DOHH2 (cell line): Measurements from ENCODE around the gene PIAS1.

ENCODE experiments used
- H3F3A ChIP-seq: fragments of 200-600 bp; sonication (generic), shearing (Covaris generic); 2 replicates; pipeline ENCODE4 v1.6.0; 2016; ENCODE audit warnings: antibody characterized with exemption, mild to moderate bottlenecking; ENCODE audit not compliant: control insufficient read depth, insufficient read depth
- H3K27ac ChIP-seq: fragments of 200-600 bp; sonication (generic); 2 replicates; pipeline ENCODE4 v1.5.1; 2014; ENCODE audit warnings: low read depth, mild to moderate bottlenecking, low read length, moderate library complexity
- H3K27me3 ChIP-seq: fragments of 200-600 bp; sonication (generic); 2 replicates; pipeline ENCODE4 v1.6.1; 2014; ENCODE audit warnings: mild to moderate bottlenecking, low read length, mixed read lengths; ENCODE audit not compliant: control insufficient read depth
- H3K36me3 ChIP-seq: fragments of 200-600 bp; sonication (generic); 2 replicates; pipeline ENCODE4 v1.6.1; 2014; ENCODE audit warnings: mild to moderate bottlenecking, low read length, moderate library complexity, mixed read lengths; ENCODE audit not compliant: control insufficient read depth
- H3K4me1 ChIP-seq: fragments of 200-600 bp; sonication (generic); 2 replicates; pipeline ENCODE4 v1.6.1; 2014; ENCODE audit warnings: mild to moderate bottlenecking, low read length, mixed read lengths; ENCODE audit not compliant: control insufficient read depth
- H3K4me2 ChIP-seq: fragments of 200-600 bp; sonication (generic); 2 replicates; pipeline ENCODE4 v1.6.0; 2014; ENCODE audit warnings: mild to moderate bottlenecking, low read length, moderate library complexity
- H3K4me3 ChIP-seq: fragments of 200-600 bp; sonication (generic); 2 replicates; pipeline ENCODE4 v1.5.1; 2014; ENCODE audit warnings: mild to moderate bottlenecking, low read length, mixed read lengths
- H3K79me2 ChIP-seq: fragments of 200-600 bp; sonication (generic); 2 replicates; pipeline ENCODE4 v1.6.1; 2014; ENCODE audit warnings: mild to moderate bottlenecking, low read length, mixed read lengths; ENCODE audit not compliant: control insufficient read depth
- H3K9me2 ChIP-seq: fragments of 200-600 bp; sonication (generic); replicated peaks from 2 replicates; pipeline ENCODE4 v1.6.1; 2014; ENCODE audit warnings: mild to moderate bottlenecking, low read length, mixed read lengths; ENCODE audit not compliant: control insufficient read depth
- H3K9me3 ChIP-seq: fragments of 200-600 bp; sonication (generic); 2 replicates; pipeline ENCODE4 v1.6.1; 2014; ENCODE audit warnings: antibody characterized with exemption, low read length, mixed read lengths; ENCODE audit not compliant: control insufficient read depth, insufficient read depth
- H4K20me1 ChIP-seq: fragments of 200-600 bp; sonication (generic); 2 replicates; pipeline ENCODE4 v1.6.0; 2014; ENCODE audit warnings: low read depth, mild to moderate bottlenecking, antibody characterized with exemption, low read length, moderate library complexity; ENCODE audit not compliant: control insufficient read depth, insufficient read depth
- EZH2phosphoT487 ChIP-seq: fragments of 200-600 bp; sonication (generic); IDR thresholded peaks from 2 replicates; pipeline ENCODE4 v1.6.1; 2017; ENCODE audit warnings: borderline replicate concordance, mild to moderate bottlenecking, antibody characterized with exemption, low read length, moderate library complexity, mixed read lengths
- TF ChIP-seq, protein P1 (sequence below): fragments of 200-600 bp; sonication (generic); IDR thresholded peaks from one replicate; pipeline ENCODE4 v1.5.1; 2014; ENCODE audit warnings: antibody characterized with exemption, mild to moderate bottlenecking, low read depth, low read length; ENCODE audit not compliant: poor library complexity, severe bottlenecking

Gene PIAS1

DNA sequence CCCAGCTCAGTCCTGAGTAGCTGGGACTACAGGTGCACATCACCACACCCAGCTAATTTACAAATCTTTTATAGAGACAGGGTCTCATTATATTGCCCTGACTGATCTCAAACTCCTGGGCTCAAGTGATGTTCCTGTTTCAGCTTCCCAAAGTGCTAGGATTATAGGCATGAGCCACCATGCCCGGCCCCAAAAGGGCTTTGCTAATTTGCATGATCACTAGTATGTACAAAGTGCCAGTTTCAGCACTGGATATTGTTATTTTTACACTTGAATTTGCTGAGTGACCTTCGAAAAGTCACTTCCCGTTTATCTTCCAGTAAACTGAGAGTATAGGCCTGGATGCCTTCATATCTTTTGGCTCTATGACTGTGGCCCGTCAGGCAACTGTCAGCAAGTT lies 163.2 kb downstream of the PIAS1 start:
- H4K20me1 ChIP-seq: peaks cover 8% of the 10 kb centered on the region; the same call in 1 of the 2 replicates
- H3K27me3 ChIP-seq: no peaks in the 10 kb centered on the region
- no peak overlapping the region for H3K4me2 ChIP-seq
- H3K4me3 ChIP-seq: no peak overlapping the region
- peaks cover 65% of the 10 kb centered on the region for H3K79me2 ChIP-seq
- H3K9me3 ChIP-seq: no peaks in the 10 kb centered on the region
- no peaks in the 10 kb centered on the region for H3F3A ChIP-seq
- no peaks in the 10 kb centered on the region for H3K4me1 ChIP-seq
- TF ChIP-seq, protein P1, sequence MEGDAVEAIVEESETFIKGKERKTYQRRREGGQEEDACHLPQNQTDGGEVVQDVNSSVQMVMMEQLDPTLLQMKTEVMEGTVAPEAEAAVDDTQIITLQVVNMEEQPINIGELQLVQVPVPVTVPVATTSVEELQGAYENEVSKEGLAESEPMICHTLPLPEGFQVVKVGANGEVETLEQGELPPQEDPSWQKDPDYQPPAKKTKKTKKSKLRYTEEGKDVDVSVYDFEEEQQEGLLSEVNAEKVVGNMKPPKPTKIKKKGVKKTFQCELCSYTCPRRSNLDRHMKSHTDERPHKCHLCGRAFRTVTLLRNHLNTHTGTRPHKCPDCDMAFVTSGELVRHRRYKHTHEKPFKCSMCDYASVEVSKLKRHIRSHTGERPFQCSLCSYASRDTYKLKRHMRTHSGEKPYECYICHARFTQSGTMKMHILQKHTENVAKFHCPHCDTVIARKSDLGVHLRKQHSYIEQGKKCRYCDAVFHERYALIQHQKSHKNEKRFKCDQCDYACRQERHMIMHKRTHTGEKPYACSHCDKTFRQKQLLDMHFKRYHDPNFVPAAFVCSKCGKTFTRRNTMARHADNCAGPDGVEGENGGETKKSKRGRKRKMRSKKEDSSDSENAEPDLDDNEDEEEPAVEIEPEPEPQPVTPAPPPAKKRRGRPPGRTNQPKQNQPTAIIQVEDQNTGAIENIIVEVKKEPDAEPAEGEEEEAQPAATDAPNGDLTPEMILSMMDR: no peak
- no peak for TF ChIP-seq EZH2phosphoT487
- no peak overlapping the region for H3K27ac ChIP-seq
- H3K9me2 ChIP-seq: no peaks in the 10 kb centered on the region
- peaks cover 46% of the 10 kb centered on the region for H3K36me3 ChIP-seq

DNA sequence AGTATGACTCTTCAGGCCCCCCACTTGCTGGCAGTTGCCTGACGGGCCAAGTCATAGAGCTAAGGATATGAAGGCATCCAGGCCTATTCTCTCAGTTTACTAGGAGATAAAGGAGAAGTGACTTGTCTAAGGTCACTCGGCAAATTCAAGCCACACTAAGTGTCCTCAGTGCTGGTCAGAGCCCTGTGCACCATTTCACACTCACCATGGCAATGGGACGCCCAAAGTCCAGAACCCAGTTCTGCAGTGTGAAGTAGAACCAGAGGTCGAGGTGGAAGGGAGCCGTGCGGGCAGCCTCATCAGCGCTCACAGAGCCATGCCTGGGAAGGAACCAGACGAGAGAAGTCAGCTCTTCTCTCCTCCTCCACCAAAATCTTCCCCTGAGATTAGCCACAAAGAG lies 164.2 kb downstream of the PIAS1 start:
- Histone ChIP-seq H3K79me2 (peaks cover 71% of the 10 kb centered on the region), H3K27ac (no peak overlapping the region), H3K36me3 (peaks cover 46% of the 10 kb centered on the region), H3K4me1 (no peaks in the 10 kb centered on the region), H3K27me3 (no peaks in the 10 kb centered on the region), H3K4me2 (no peak overlapping the region), H3K4me3 (no peak overlapping the region), H3K9me3 (no peaks in the 10 kb centered on the region), H4K20me1 (peaks cover 8% of the 10 kb centered on the region; the same call in 1 of the 2 replicates), H3K9me2 (no peaks in the 10 kb centered on the region), H3F3A (no peaks in the 10 kb centered on the region)
- TF ChIP-seq, protein P1: no peak
- TF ChIP-seq EZH2phosphoT487: no peak

GRCh38 chr15:68218847-68219798 lies 165.0 kb downstream of the PIAS1 start:
- peaks cover 8% of the 10 kb centered on the region; the same call in 1 of the 2 replicates for H4K20me1 ChIP-seq

More at GRCh38 chr15:68218847-68219798, 165.0 kb downstream of the PIAS1 start:
- Histone ChIP-seq H3F3A (no peaks in the 10 kb centered on the region), H3K4me1 (peaks cover under 1% of the 10 kb centered on the region), H3K79me2 (peaks cover 79% of the 10 kb centered on the region), H3K4me2 (no peak overlapping the region), H3K27me3 (no peaks in the 10 kb centered on the region), H3K9me2 (no peaks in the 10 kb centered on the region), H3K27ac (no peak overlapping the region), H3K36me3 (peaks cover 46% of the 10 kb centered on the region), H3K9me3 (no peaks in the 10 kb centered on the region), H3K4me3 (no peak overlapping the region)
- TF ChIP-seq, protein P1: no peak
- TF ChIP-seq EZH2phosphoT487: no peak
